Large intestine (tissue), 3 donors: ENCODE results near the gene SLC23A1. TPM values are rescaled to one million over a fixed set of nuclear protein-coding genes. Genes with fewer than 3 reads are reported as not detected.

ENCODE experiments used
- DNase-seq, 2 donors: peaks; one replicate each; pipeline versions ENCODE4 v3.0.0 to v3.0.0-alpha.2; 2013
- H3K27ac ChIP-seq: one replicate; pipeline ENCODE4 v1.5.1; 2013; ENCODE audit warnings: low read length
- H3K27me3 ChIP-seq: 2 replicates; pipeline ENCODE4 v1.6.1; 2013; ENCODE audit warnings: low read length; ENCODE audit not compliant: control insufficient read depth, insufficient read depth
- H3K36me3 ChIP-seq: 2 replicates; pipeline ENCODE4 v1.6.1; 2013; ENCODE audit warnings: low read length; ENCODE audit not compliant: control insufficient read depth, insufficient read depth
- H3K4me1 ChIP-seq: one replicate; pipeline ENCODE4 v1.6.1; 2013; ENCODE audit warnings: low read length; ENCODE audit not compliant: control insufficient read depth, insufficient read depth
- H3K4me3 ChIP-seq: one replicate; pipeline ENCODE4 v1.5.1; 2013; ENCODE audit warnings: low read length
- H3K9me3 ChIP-seq: one replicate; pipeline ENCODE4 v1.6.1; 2013; ENCODE audit warnings: mild to moderate bottlenecking, low read depth, low read length, moderate library complexity; ENCODE audit not compliant: control insufficient read depth
- WGBS: methylation state at CpG from one replicate; pipeline ENCODE4 v1.1.5; 2013; ENCODE audit warnings: low lambda C conversion rate; ENCODE audit not compliant: insufficient coverage; 5-methylcytosine and 5-hydroxymethylcytosine counted together
- polyA plus RNA-seq: library from polyadenylated mRNA; unstranded; fragments of 120-200 nt; gene quantifications from one replicate; pipeline ENCODE4 v1.2.1, GENCODE V29; 2013

Gene SLC23A1
- polyA plus RNA-seq, 1 donor: 49.8 TPM

DNA sequence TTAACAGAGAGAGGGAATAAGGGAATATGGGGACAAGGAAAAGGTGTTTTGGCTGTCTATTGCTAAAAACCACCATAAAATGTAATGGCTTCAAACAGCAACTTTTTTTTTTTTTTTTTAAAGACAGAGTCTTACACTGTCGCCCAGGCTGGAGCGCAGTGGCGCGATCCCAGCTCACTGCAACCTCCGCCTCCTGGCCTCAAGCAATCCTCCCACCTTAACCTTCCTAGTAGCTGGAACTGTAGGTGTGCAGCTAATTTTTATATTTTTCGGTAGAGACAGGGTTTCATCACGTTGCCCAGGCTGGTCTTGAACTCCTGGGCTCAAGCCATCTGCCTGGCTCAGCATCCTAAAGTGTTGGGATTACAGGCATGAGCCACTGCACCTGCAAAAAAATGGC, 25.1 kb upstream of the SLC23A1 start:
- H3K27me3 ChIP-seq: no peaks in the 10 kb centered on the region
- no peak for DNase-seq
- H3K27ac ChIP-seq: no peak overlapping the region
- peaks cover 2% of the 10 kb centered on the region for H3K36me3 ChIP-seq
- no peak overlapping the region for H3K4me3 ChIP-seq
- WGBS: no CpG with 5 or more reads among the region's 7 CpGs
- H3K9me3 ChIP-seq: no peaks in the 10 kb centered on the region
- H3K4me1 ChIP-seq: peaks cover 11% of the 10 kb centered on the region

GRCh38 chr5:139407517-139407916, 24.4 kb upstream of the SLC23A1 start:
- peak overlapping the region; percentile 1 for H3K27ac ChIP-seq
- H3K4me1 ChIP-seq: peaks cover 12% of the 10 kb centered on the region
- H3K4me3 ChIP-seq: no peak overlapping the region
- no peaks in the 10 kb centered on the region for H3K36me3 ChIP-seq
- H3K27me3 ChIP-seq: no peaks in the 10 kb centered on the region
- DNase-seq: no peak
- no peaks in the 10 kb centered on the region for H3K9me3 ChIP-seq

DNA sequence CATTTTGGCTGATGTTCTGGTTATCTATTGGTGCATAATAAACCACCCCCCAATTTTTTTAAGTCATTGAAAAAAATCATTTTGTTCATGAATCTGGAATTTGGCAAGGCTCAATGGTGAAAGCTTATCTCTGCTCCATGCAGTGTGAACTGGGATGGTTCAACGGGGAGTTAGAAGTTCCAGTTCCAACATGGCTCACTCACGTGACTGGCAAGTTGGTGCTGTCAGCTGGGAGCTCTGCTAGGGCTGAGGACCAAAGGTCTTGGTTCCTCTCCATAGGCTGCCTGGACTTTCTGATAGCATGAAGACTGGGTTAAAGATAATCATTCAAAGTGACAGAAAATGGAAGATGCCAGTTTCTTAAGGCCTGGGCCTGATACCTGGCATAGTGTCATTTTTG, 23.9 kb upstream of the SLC23A1 start:
- Histone ChIP-seq H3K27me3 (no peaks in the 10 kb centered on the region), H3K36me3 (no peaks in the 10 kb centered on the region), H3K9me3 (no peaks in the 10 kb centered on the region), H3K4me3 (no peak overlapping the region), H3K27ac (peak overlapping the region; percentile 1), H3K4me1 (peaks cover 12% of the 10 kb centered on the region)
- WGBS: no CpG with 5 or more reads among the region's 2 CpGs
- DNase-seq: peak; percentile 58 to 73

- Histone ChIP-seq H3K9me3 (no peaks in the 10 kb centered on the region), H3K27me3 (no peaks in the 10 kb centered on the region), H3K4me1 (peaks cover 12% of the 10 kb centered on the region), H3K36me3 (peaks cover 2% of the 10 kb centered on the region), H3K4me3 (peak overlapping the region; percentile 61), H3K27ac (peak overlapping the region; percentile 87)
- DNase-seq: no peak
- 17% methylated on average over 1 of the region's 5 CpGs for WGBS
Measured at GRCh38 chr5:139404484-139404840, 21.4 kb upstream of the SLC23A1 start.

DNA sequence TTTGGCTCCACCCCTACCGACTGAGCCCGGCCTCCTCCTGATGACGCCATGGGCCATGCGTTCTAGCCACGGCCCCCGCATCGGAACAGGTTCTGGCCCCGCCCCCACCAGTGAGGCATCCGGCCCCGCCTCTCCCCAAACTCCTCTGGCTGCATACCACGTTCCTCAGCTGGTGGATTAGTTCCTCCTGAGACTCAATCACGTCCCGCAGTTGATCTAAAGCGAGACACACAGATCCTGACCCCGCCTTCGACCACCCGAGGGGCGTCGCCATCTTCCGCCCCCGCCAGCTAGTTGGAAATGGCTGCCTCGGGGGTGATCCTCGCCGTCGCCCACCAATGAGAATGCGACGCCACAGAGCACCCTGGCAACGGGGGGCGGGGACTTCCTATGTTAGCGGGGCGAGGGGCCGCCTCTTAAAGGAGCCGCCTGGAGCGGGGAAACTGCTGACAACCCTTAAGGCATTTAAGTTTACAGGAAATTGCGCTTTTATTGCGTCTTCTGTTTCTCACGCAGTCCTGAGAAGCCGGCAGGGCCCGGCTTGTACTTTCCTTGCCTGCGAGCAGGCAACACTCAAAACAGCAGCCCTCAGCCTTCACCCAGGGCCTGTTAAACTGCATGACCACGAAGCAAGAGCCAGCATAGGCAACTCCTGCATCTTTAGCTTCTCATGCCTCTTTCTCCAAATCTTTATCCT, 20.8 kb upstream of the SLC23A1 start, which contains the start of gene SPATA24:
SPATA24 (minus strand) TSS at position 303 of the 697 bp plus-strand sequence; CDS start at position 274, 29 bp downstream.
- H3K27ac ChIP-seq: peak within 1 kb of the TSS; percentile 87
- WGBS: no CpG with 5 or more reads among the region's 41 CpGs
- DNase-seq: peak; percentile 97 to 99
- peaks cover 2% of the 10 kb centered on the region for H3K36me3 ChIP-seq
- no peaks in the 10 kb centered on the region for H3K9me3 ChIP-seq
- H3K4me1 ChIP-seq: peaks cover 12% of the 10 kb centered on the region
- no peaks in the 10 kb centered on the region for H3K27me3 ChIP-seq
- peak within 1 kb of the TSS; percentile 61 for H3K4me3 ChIP-seq

DNA sequence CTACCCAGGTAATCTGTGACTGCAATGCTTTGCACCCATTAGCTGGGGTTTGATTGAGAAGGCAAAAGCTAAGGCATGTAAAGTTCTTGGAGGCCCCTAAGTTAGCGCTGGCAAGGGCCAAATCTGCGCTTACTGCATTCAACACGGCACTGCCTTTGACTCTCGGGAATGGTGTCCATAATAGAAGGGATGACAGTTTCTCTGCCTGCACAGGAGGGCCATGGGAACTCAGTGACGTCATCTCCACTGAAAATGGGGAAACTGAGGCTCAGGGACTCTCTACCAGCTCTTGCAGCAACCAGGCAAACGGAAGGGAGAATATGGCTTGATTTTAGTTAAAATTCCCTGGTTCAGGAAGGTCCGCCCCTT, 20.3 kb upstream of the SLC23A1 start:
- Histone ChIP-seq H3K36me3 (peaks cover 2% of the 10 kb centered on the region), H3K27me3 (no peaks in the 10 kb centered on the region), H3K27ac (peak overlapping the region; percentile 87), H3K4me1 (peaks cover 12% of the 10 kb centered on the region), H3K4me3 (peak overlapping the region; percentile 61), H3K9me3 (no peaks in the 10 kb centered on the region)
- no peak for DNase-seq
- WGBS: no CpG with 5 or more reads among the region's 7 CpGs

GRCh38 chr5:139402561-139403158, 19.6 kb upstream of the SLC23A1 start:
- 83% methylated on average over 1 of the region's 7 CpGs for whole genome bisulfite sequencing
- Histone ChIP-seq H3K4me3 (no peak overlapping the region), H3K36me3 (peaks cover 2% of the 10 kb centered on the region), H3K27me3 (no peaks in the 10 kb centered on the region), H3K4me1 (peaks cover 12% of the 10 kb centered on the region), H3K27ac (no peak overlapping the region), H3K9me3 (no peaks in the 10 kb centered on the region)
- DNase-seq: no peak

GRCh38 chr5:139401546-139401945, 18.4 kb upstream of the SLC23A1 start:
- DNase-seq: no peak
- Histone ChIP-seq H3K27me3 (no peaks in the 10 kb centered on the region), H3K36me3 (peaks cover 2% of the 10 kb centered on the region), H3K27ac (no peak overlapping the region), H3K9me3 (no peaks in the 10 kb centered on the region), H3K4me3 (no peak overlapping the region), H3K4me1 (peaks cover 12% of the 10 kb centered on the region)
- WGBS: no CpG with 5 or more reads among the region's 10 CpGs

DNA sequence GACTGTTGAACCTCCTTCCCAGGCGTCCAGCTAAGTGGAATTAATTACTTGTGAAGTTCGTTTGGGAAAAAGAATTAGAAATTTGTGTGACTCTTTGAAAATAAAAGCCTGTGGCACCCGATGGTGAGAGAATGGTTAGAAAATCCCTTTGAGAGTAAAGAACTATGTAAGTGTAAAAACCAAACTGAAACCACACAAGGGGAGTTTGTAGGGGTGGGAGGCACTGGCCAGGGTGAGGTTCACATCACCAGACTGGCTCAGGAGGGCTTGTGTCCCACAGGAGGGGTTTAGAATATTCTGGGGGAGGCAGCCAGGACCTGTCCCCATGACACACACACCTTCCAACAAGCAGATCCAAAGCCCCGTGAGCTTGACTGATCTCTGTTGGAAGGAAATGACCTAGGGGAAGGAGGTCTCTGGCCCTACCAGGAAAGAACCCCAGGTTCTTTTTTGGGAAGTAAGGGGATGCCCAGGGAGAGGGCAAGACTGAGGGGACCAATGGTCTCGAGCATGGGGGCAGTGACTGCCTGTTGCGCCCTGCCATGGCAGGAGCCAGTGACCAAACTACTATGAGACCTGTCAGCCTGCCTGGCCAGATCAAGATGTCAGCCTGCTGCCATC, 16.5 kb upstream of the SLC23A1 start:
- no peak for DNase-seq
- Histone ChIP-seq H3K36me3 (peaks cover 2% of the 10 kb centered on the region), H3K9me3 (no peaks in the 10 kb centered on the region), H3K4me1 (peaks cover 9% of the 10 kb centered on the region), H3K27ac (no peak overlapping the region), H3K27me3 (peaks cover 15% of the 10 kb centered on the region), H3K4me3 (no peak overlapping the region)
- WGBS: 90% methylated on average over 2 of the region's 6 CpGs

DNA sequence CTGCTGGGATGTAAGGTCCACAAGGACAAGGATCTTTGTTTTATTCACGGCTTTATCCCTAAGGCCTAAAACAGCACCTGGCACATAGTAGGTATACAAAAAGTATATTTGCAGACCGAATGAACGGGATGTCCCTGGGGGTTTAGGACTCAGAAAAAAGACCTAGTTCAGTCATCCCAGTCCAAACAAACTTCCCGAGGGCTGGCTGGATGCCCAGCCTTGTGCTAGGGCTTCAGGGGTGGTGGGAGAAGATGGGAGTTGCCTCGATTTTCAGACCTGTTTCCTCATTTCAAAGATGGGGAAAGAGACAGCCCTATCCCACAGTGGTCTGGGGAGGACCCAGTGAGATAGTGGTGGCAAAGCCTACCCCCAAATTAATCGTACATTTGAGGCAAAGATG, 14.8 kb upstream of the SLC23A1 start:
- H3K4me1 ChIP-seq: peaks cover 10% of the 10 kb centered on the region
- H3K4me3 ChIP-seq: no peak overlapping the region
- WGBS: no CpG with 5 or more reads among the region's 6 CpGs

More for the DNA sequence above, 14.8 kb upstream of the SLC23A1 start:
- H3K27me3 ChIP-seq: peaks cover 32% of the 10 kb centered on the region
- H3K9me3 ChIP-seq: peaks cover 6% of the 10 kb centered on the region
- H3K27ac ChIP-seq: no peak overlapping the region
- DNase-seq: no peak
- H3K36me3 ChIP-seq: peaks cover 2% of the 10 kb centered on the region
